ENCODE results near the gene TENT4A.

DNA sequence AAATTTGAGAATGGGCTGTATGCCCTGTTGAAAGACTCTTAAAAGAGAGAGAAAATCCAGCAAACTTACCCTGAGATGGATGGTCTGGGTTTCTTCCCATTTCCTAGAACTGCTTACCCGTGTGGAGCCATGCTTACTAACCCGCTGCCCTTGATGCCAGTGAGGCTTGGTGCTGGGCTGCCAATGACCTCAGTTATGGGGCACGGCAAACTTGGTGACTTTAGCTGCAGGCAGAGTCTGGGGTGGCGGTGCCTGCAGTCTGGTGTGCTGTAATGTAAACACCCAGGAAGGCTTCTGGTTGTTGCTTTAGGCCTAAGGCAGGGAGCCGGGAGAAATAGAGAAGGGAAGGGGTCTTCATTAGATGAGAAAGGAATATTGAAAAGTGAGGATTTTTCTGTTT is 7.3 kb upstream of the TENT4A start:
- TF ChIP-seq, protein P1, sequence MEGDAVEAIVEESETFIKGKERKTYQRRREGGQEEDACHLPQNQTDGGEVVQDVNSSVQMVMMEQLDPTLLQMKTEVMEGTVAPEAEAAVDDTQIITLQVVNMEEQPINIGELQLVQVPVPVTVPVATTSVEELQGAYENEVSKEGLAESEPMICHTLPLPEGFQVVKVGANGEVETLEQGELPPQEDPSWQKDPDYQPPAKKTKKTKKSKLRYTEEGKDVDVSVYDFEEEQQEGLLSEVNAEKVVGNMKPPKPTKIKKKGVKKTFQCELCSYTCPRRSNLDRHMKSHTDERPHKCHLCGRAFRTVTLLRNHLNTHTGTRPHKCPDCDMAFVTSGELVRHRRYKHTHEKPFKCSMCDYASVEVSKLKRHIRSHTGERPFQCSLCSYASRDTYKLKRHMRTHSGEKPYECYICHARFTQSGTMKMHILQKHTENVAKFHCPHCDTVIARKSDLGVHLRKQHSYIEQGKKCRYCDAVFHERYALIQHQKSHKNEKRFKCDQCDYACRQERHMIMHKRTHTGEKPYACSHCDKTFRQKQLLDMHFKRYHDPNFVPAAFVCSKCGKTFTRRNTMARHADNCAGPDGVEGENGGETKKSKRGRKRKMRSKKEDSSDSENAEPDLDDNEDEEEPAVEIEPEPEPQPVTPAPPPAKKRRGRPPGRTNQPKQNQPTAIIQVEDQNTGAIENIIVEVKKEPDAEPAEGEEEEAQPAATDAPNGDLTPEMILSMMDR (conservative IDR thresholded peaks at IDR 0.05; ENCODE audit: low read length): no peak
- no peak for TF ChIP-seq EZH2phosphoT487 (IDR thresholded peaks at IDR 0.05; ENCODE audit: borderline replicate concordance, low read depth, low read length)
